Stimulated activated CD8-positive, alpha-beta memory T cell treated with anti-CD3 and anti-CD28 coated beads, Interleukin-15, amount 100 ng/mL, for 4 hours (primary cell): ENCODE measurements around the gene ME2.
"Not testable (repeated sequence)": the region's sequence is repeated elsewhere in the genome, so short reads cannot be mapped to it uniquely, and the experiment has no call there.

ENCODE experiments used
- DNase-seq, 2 donors: peaks; one replicate each; pipeline ENCODE4 v3.0.0-alpha.2; 2020; ENCODE audit warnings: low read depth in 2 of 2

The ME2 gene

GRCh38 chr18:50973367-50974126 is 94.6 kb downstream of the ME2 start:
- no peak for DNase-seq

GRCh38 chr18:50977037-50977760 is 98.3 kb downstream of the ME2 start:
- DNase-seq, result no peak

- no peak for DNase-seq
Observed at GRCh38 chr18:50981381-50981780, 102.5 kb downstream of the ME2 start.

- no peak for DNase-seq
Observed at GRCh38 chr18:50982086-50982801, 103.3 kb downstream of the ME2 start.

- DNase-seq, result no peak
Observed at GRCh38 chr18:50982802-50983179, 103.9 kb downstream of the ME2 start.

- no peak for DNase-seq
Observed at GRCh38 chr18:50986360-50987087, 107.6 kb downstream of the ME2 start.

GRCh38 chr18:50987261-50987660 is 108.3 kb downstream of the ME2 start:
- DNase-seq, result no peak

GRCh38 chr18:50989711-50990110 is 110.8 kb downstream of the ME2 start:
- DNase-seq, result no peak

- no peak for DNase-seq
Observed at GRCh38 chr18:50992351-50992762, 113.4 kb downstream of the ME2 start.

GRCh38 chr18:50994031-50994430 is 115.1 kb downstream of the ME2 start:
- DNase-seq, result no peak

- not testable (repeated sequence) for DNase-seq
Observed at GRCh38 chr18:51003174-51003573, 124.3 kb downstream of the ME2 start.
